PC-9 (cell line): ENCODE data around the gene CISTR. TPM values are rescaled to one million over a fixed set of nuclear protein-coding genes. Genes with fewer than 3 reads are reported as not detected.

ENCODE experiments used
- BruUV-seq: library from RNA; stranded (reverse); fragments of 400-500 nt; replicated peaks from 2 replicates; lab custom pipeline; 2021; lab: Mats Ljungman, UMichigan
- CTCF ChIA-PET: fragments of 300-600 bp; sonication (Branson Sonifier 250); formaldehyde crosslinking; loops from one replicate; lab custom pipeline; 2022; ENCODE audit warnings: antibody characterized with exemption; lab: Charles Lee
- POLR2A ChIA-PET: fragments of 300-600 bp; sonication (Branson Sonifier 250); formaldehyde crosslinking; loops from one replicate; lab custom pipeline; 2022; ENCODE audit warnings: antibody characterized with exemption; ENCODE audit not compliant: unreplicated experiment; lab: Charles Lee
- DNase-seq, 2 experiments: peaks; one replicate each; pipeline versions ENCODE4 v3.0.0 to v3.0.0-alpha.2; 2015 to 2022; ENCODE audit warnings: mixed read lengths in 1 of 2
- H2AFZ ChIP-seq: fragments of 200-600 bp; sonication (generic); 2 replicates; pipeline ENCODE4 v1.8.1; 2017; ENCODE audit warnings: antibody characterized with exemption
- H3F3A ChIP-seq: fragments of 200-600 bp; sonication (generic); 2 replicates; pipeline ENCODE4 v1.8.1; 2017; ENCODE audit warnings: antibody characterized with exemption, mild to moderate bottlenecking, low read depth; ENCODE audit not compliant: insufficient read depth
- H3K27ac ChIP-seq: fragments of 200-600 bp; sonication (generic); 2 replicates; pipeline ENCODE4 v1.6.1; 2016; ENCODE audit warnings: mixed run types
- H3K27me3 ChIP-seq: fragments of 200-600 bp; sonication (generic); 2 replicates; pipeline ENCODE4 v1.6.1; 2016; ENCODE audit warnings: low read depth, mixed run types; ENCODE audit not compliant: insufficient read depth
- H3K36me3 ChIP-seq: fragments of 200-600 bp; sonication (generic); 2 replicates; pipeline ENCODE4 v1.6.1; 2016; ENCODE audit warnings: low read depth, mixed run types
- H3K4me1 ChIP-seq: fragments of 200-600 bp; sonication (generic); replicated peaks from 2 replicates; pipeline ENCODE4 v1.6.1; 2016; ENCODE audit warnings: mixed run types; ENCODE audit not compliant: insufficient read depth
- H3K4me2 ChIP-seq: fragments of 200-600 bp; sonication (generic); 2 replicates; pipeline ENCODE4 v1.6.1; 2017; ENCODE audit warnings: mixed run types
- H3K4me3 ChIP-seq: fragments of 200-600 bp; sonication (generic); 2 replicates; pipeline ENCODE4 v1.6.1; 2016; ENCODE audit warnings: mixed run types
- H3K79me2 ChIP-seq: fragments of 200-600 bp; sonication (generic); 2 replicates; pipeline ENCODE4 v1.6.1; 2017; ENCODE audit warnings: low read depth, mixed run types
- H3K9me2 ChIP-seq: fragments of 200-600 bp; sonication (generic); 2 replicates; pipeline ENCODE4 v1.8.1; 2017; ENCODE audit warnings: mild to moderate bottlenecking; ENCODE audit not compliant: insufficient read depth
- H3K9me3 ChIP-seq: fragments of 200-600 bp; sonication (generic); 2 replicates; pipeline ENCODE4 v1.8.1; 2016; ENCODE audit warnings: low read depth; ENCODE audit not compliant: insufficient read depth
- H4K20me1 ChIP-seq: fragments of 200-600 bp; sonication (generic); 2 replicates; pipeline ENCODE4 v1.8.1; 2017; ENCODE audit not compliant: insufficient read depth
- EZH2 ChIP-seq: fragments of 200-600 bp; sonication (generic); IDR thresholded peaks from 2 replicates; pipeline ENCODE4 v1.8.0; 2017; ENCODE audit warnings: antibody characterized with exemption, low read depth
- intact Hi-C: fragments of 100-400 bp; cut with micrococcal nuclease; formaldehyde crosslinking; loops from one replicate; pipeline ENCODE4 v1.10.0; 2022; ENCODE audit not compliant: unreplicated experiment
- total RNA-seq: library from RNA; stranded (reverse); gene quantifications from 2 replicates; pipeline ENCODE4 v1.2.3, GENCODE V29; 2021
- TF ChIP-seq, protein P1 (sequence below): fragments of 200-600 bp; sonication (generic); conservative IDR thresholded peaks from 2 replicates; pipeline ENCODE4 v1.6.1; 2017; ENCODE audit warnings: mixed run types, antibody characterized with exemption, mild to moderate bottlenecking, moderate library complexity

The CISTR gene
- total RNA-seq, 1 experiment from 2014 or later = not detected

DNA sequence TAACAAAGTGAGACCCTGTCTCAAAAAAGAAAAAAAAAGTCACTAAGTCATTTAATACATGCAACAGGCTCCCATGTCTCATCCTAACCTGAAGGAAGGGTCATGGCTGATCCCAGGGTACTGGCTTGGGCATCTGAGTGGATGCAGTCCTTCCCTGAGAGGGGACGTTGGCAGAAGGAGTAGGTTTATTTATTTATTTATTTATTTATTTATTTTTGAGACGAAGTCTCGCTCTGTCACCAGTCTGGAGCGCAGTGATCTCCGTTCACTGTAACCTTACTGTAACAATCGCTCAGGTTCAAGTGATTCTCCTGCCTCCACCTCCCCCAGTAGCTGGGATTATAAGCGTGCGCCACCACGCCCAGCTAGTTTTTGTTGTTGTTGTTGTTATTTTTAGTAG is 17.4 kb downstream of the CISTR start:
- no peaks in the 10 kb centered on the region for H3K4me1 ChIP-seq
- H3K27ac ChIP-seq = no peak overlapping the region
- no TSS peak for BruUV-seq
- intact Hi-C loops = no loop called here
- H2AFZ ChIP-seq = no peak overlapping the region
- no peaks in the 10 kb centered on the region for H3K79me2 ChIP-seq
- CTCF ChIA-PET = interaction anchor here (0.8 to 1.1 kb wide), 2 partner anchors 10 kb away, joined by 3 to 4 read pairs; no protein-coding TSS in a partner anchor
- peaks cover 20% of the 10 kb centered on the region for H3K27me3 ChIP-seq
- no peak overlapping the region for H3K4me3 ChIP-seq
- no peaks in the 10 kb centered on the region for H3F3A ChIP-seq
- H4K20me1 ChIP-seq = no peaks in the 10 kb centered on the region
- POLR2A ChIA-PET = interaction anchor here (0.6 kb wide), 1 partner anchor 1641 kb away, joined by 5 read pairs; no protein-coding TSS in a partner anchor
- no peaks in the 10 kb centered on the region for H3K9me2 ChIP-seq
- no peaks in the 10 kb centered on the region for H3K9me3 ChIP-seq
- H3K36me3 ChIP-seq = no peaks in the 10 kb centered on the region
- DNase-seq = no peak
- TF ChIP-seq, protein P1, sequence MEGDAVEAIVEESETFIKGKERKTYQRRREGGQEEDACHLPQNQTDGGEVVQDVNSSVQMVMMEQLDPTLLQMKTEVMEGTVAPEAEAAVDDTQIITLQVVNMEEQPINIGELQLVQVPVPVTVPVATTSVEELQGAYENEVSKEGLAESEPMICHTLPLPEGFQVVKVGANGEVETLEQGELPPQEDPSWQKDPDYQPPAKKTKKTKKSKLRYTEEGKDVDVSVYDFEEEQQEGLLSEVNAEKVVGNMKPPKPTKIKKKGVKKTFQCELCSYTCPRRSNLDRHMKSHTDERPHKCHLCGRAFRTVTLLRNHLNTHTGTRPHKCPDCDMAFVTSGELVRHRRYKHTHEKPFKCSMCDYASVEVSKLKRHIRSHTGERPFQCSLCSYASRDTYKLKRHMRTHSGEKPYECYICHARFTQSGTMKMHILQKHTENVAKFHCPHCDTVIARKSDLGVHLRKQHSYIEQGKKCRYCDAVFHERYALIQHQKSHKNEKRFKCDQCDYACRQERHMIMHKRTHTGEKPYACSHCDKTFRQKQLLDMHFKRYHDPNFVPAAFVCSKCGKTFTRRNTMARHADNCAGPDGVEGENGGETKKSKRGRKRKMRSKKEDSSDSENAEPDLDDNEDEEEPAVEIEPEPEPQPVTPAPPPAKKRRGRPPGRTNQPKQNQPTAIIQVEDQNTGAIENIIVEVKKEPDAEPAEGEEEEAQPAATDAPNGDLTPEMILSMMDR = no peak
- H3K4me2 ChIP-seq = no peak overlapping the region

DNA sequence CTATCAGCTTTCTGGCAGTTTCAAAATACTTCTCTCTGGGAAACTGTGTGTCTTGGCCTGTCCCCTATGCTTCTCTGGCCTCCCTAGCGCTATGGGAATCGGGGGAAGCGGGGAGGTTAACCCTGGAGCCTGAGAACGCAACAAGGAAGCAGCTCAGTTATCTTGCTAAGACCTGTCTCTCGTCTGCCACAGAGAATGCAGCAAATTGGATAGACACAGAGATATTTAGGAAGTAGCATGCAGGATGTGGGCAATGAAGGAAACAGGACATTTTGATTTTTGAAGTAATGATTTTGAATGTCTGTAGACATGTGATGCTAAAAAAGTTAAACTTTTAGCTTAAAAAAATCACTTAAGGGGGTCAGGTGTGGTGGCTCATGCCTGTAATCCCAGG is 18.0 kb downstream of the CISTR start:
- no peak overlapping the region for H2AFZ ChIP-seq
- H3K27ac ChIP-seq = no peak overlapping the region
- no peak for DNase-seq
- TF ChIP-seq, protein P1 = no peak
- no peak for TF ChIP-seq EZH2
- H3K4me2 ChIP-seq = no peak overlapping the region
- H3K36me3 ChIP-seq = no peaks in the 10 kb centered on the region
- peaks cover 14% of the 10 kb centered on the region for H3K27me3 ChIP-seq
- no peak overlapping the region for H3K4me3 ChIP-seq
- H3K9me3 ChIP-seq = no peaks in the 10 kb centered on the region
- no TSS peak for BruUV-seq
- intact Hi-C loops = no loop called here
- H3K79me2 ChIP-seq = no peaks in the 10 kb centered on the region
- H3K9me2 ChIP-seq = no peaks in the 10 kb centered on the region
- no peaks in the 10 kb centered on the region for H3K4me1 ChIP-seq
- ChIA-PET POLR2A (no interaction called here), CTCF (interaction anchor here (0.8 kb wide), 1 partner anchor 10 kb away, joined by 3 read pairs; no protein-coding TSS in a partner anchor)
- no peaks in the 10 kb centered on the region for H3F3A ChIP-seq
- H4K20me1 ChIP-seq = no peaks in the 10 kb centered on the region

DNA sequence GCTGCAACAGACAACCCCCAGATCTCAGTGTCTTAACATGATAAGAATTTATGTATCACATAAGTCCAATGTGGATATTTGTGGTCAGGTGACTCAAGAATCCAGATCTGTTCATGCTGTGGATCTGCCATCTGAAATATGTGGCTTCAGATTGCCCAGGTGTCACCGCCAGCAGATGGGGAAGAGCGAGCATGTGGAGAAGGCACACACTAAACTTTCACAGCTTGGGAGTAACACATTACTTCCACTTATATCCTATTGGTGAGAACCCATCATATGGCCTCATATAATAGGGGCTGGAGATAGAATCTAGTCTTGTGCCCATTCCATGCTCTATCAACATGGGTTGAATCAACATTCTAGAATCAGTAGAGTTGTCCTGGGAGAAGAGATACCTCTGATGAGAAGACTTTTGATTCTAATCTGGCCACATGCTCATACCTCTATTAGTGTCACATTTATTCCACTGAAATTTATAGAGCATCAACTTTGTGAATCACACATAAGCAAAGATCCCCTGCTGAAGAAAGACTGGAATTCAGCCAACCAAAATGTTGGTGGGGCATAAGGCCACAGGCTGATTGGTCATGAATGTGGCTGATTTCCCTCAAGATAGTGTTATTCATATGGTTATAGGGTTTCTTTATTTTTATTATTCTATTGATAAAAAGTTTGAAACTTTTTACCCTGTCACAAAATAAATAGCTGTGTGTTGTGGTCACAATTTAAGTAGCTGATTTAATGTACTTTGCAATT is 18.6 kb downstream of the CISTR start:
- CTCF ChIA-PET = interaction anchor here (0.8 kb wide), 1 partner anchor 11 kb away, joined by 3 read pairs; no protein-coding TSS in a partner anchor
- POLR2A ChIA-PET = interaction anchor here (0.6 kb wide), 1 partner anchor 458 kb away, joined by 3 read pairs; no protein-coding TSS in a partner anchor
- Histone ChIP-seq H3K4me1 (peaks cover 3% of the 10 kb centered on the region), H4K20me1 (no peaks in the 10 kb centered on the region), H3K27ac (no peak overlapping the region), H3K9me3 (no peaks in the 10 kb centered on the region), H3K4me2 (no peak overlapping the region), H2AFZ (no peak overlapping the region), H3K9me2 (no peaks in the 10 kb centered on the region), H3K79me2 (no peaks in the 10 kb centered on the region), H3K4me3 (no peak overlapping the region), H3K27me3 (peaks cover 8% of the 10 kb centered on the region), H3K36me3 (no peaks in the 10 kb centered on the region), H3F3A (no peaks in the 10 kb centered on the region)
- no peak for DNase-seq
- BruUV-seq = no TSS peak
- intact Hi-C loops = no loop called here
- TF ChIP-seq, protein P1 = no peak
- no peak for TF ChIP-seq EZH2
